KOPT-K1 (cell line): ENCODE data around the gene CIT.

Experiments
- H3K27ac ChIP-seq: fragments of 200-600 bp; sonication (generic); 2 replicates; pipeline ENCODE4 v1.5.1; 2016; ENCODE audit warnings: antibody characterized with exemption, mild to moderate bottlenecking, low read depth, low read length; ENCODE audit not compliant: poor library complexity, severe bottlenecking
- H3K36me3 ChIP-seq: fragments of 200-600 bp; sonication (generic); 2 replicates; pipeline ENCODE4 v1.5.1; 2017; ENCODE audit warnings: antibody characterized with exemption, mild to moderate bottlenecking, low read length, moderate library complexity; ENCODE audit not compliant: insufficient read depth
- H3K9me3 ChIP-seq: fragments of 200-600 bp; sonication (generic); 2 replicates; pipeline ENCODE4 v1.5.1; 2017; ENCODE audit warnings: antibody characterized with exemption, low read length, mild to moderate bottlenecking; ENCODE audit not compliant: insufficient read depth, poor library complexity, severe bottlenecking

Gene CIT

DNA sequence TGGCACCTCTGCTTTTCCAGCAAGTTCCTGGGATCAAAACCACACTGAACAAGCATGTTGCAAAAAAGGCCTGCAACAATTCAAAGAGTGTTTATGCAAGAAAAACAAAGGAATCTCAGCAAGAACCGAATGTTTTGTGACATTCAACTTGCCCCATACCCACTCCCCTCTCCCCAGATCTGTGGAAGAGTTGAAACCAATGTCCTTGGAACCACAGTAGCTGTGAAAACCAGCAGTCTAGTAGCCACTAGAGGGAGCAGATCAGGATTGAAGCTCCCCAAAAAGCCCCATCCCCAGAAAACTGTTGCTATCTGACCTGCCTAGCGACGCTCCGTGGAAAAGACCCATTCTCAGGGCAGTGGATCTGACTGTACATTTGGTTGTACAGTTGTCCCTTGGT lies 182.1 kb downstream of the CIT start:
- H3K9me3 ChIP-seq: no peaks in the 10 kb centered on the region
- H3K27ac ChIP-seq: no peak overlapping the region
- peaks cover 97% of the 10 kb centered on the region for H3K36me3 ChIP-seq

DNA sequence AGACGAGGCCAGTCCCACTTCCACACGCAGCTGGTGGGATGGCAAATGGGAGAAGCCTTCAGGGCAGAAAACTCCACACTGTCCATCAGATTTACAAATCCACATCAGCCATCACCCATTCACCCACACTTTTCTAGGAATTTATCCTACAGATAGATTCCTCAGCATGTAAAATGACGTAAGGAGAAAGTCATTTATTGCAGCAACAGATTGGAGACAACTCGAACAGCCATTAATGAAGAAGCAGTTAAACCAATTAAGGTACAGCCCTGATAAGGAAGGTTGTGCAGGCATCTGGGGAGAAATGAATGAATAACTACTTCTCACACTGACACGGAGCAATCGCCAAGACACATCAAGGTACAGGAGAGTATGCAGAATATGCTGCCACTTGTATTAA lies 183.0 kb downstream of the CIT start:
- Histone ChIP-seq H3K36me3 (peaks cover 97% of the 10 kb centered on the region), H3K27ac (no peak overlapping the region)

DNA sequence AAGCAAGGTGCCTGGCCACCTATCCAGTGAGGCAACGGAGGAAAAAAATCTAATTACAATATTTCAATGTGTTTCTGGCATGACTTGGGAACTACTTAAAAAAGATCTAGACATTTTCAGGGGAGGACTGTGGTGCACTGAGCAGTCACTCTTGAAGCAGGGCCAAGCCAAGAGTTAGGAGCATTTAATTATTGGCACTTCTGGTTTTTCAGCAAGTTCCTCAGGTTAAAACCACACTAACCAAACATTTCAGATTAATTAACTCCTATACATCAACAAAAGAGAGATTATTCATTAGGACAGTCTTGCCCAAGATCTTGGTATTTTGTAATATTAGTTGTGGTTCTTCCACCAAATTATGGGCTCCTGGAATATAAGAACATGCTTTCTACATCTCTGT lies 183.6 kb downstream of the CIT start:
- H3K27ac ChIP-seq: no peak overlapping the region
- H3K36me3 ChIP-seq: peaks cover 97% of the 10 kb centered on the region

More for the DNA sequence above, 183.0 kb downstream of the CIT start:
- H3K9me3 ChIP-seq: no peaks in the 10 kb centered on the region

DNA sequence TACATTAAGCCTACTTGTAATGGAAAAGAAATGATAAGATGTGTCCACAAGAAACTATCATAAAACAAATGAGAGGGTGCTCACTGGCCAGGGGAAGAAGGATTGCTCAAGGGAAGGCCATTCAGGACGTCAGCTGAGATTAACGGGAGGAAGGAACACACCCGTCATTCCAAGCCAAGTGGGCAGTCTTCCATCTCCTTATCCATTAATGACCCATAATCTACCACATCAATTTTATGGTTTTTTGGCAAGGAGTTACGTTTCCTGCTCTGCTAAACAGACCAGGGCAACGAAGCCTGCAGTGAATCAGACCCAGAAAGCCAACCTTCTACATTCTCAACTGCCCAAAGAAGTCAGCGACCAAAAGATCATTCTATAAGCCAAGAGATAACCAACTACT lies 184.1 kb downstream of the CIT start:
- Histone ChIP-seq H3K9me3 (no peaks in the 10 kb centered on the region), H3K36me3 (peaks cover 99% of the 10 kb centered on the region), H3K27ac (no peak overlapping the region)

More for the DNA sequence above, 183.6 kb downstream of the CIT start:
- H3K9me3 ChIP-seq: no peaks in the 10 kb centered on the region

DNA sequence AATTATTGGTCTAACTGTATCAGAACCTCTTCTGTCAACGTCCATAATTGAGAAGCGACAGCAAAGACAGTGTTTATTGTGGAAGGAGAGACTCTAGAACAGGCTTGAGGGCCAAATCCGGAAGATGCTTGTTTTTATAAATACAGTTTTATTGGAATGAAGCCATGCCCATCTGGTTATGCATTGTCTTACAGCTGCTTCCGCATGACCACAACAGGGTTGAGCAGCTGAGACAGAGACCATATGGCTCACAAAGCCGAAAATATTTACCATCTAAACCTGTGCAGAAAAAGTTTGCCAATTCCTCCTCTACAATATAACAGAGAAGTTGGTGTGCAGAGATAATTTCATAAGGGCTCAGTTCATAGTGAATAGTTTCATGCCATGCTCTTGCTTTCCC lies 184.7 kb downstream of the CIT start:
- peaks cover 99% of the 10 kb centered on the region for H3K36me3 ChIP-seq

DNA sequence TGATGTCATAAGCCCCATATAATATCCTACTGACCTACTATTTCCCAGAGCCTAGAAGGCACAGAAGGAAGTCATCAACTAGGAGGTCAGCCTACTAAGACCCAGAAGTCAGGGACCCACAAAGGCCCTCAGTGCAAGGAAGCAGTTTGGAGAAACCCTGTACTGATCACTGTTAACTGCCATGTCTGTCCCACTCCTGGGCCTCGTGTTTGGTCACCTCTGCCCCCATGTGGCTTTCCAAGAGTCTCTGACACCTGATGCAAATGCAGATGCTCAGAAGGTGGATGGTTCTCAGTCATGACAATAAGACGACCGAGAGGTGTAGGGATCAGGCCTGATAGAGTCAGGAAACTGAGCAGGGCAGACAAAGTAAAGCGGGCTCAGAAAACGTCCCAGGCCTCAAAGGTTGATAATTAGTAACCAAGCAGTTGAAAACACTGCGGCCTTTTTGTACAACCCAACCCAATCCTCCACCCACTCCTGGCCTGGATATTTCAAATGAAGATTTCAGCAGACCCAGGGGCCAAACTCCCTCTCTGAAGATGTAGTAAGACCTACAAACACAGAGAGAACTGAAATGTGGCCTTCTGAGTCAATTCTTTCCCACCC lies 185.8 kb downstream of the CIT start:
- H3K9me3 ChIP-seq: no peaks in the 10 kb centered on the region
- peaks cover 99% of the 10 kb centered on the region for H3K36me3 ChIP-seq
- H3K27ac ChIP-seq: no peak overlapping the region

More for the DNA sequence above, 184.7 kb downstream of the CIT start:
- Histone ChIP-seq H3K9me3 (no peaks in the 10 kb centered on the region), H3K27ac (no peak overlapping the region)

DNA sequence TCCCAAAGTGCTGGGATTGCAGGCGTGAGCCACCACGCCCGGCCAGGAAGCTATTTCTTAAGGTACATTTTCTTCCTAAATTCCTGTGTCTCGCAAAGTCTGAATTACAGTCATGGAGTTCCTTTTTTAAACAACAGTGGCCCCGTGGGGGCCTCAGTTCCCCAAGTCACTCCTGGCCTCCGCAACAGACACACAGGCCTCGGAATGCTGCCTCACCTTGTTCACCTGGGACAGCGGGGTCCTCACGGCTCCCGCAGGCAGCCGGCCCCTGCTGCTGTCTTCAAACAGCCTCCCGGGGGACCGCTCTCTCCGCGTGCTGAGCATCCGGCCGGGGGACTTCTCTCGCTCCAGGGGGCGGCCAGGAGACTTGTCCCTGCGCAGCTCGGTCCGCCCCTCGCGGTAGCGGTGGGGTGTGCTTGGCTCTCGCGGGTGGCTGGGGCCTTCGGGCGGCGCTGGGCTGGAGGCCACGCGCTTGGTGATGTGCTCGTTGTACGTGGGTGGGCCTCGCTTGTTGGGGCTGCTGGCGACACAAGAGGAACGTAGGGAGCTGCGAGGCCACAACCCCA lies 187.1 kb downstream of the CIT start:
- Histone ChIP-seq H3K36me3 (peaks cover 99% of the 10 kb centered on the region), H3K9me3 (no peaks in the 10 kb centered on the region), H3K27ac (no peak overlapping the region)

DNA sequence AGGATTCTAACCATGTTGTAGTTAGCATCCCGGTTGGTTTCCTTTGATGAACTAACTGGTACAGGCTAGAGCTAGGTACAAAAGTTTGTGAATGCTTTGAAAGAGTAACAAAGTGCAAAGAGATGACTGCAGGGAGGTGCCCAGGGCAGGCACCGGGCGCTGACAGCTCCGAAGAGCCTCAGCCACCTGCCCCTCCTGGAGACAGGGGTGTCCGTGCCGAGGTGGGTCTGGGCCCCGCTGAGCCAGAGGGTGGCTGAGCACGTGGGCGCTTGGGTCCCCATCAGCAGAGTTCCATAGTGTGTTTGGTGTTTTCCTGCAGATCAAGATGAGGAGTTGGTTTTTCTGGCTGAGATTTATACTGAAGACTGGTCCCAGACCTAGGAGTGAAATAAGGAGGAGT lies 189.2 kb downstream of the CIT start:
- no peak overlapping the region for H3K27ac ChIP-seq
- peaks cover 100% of the 10 kb centered on the region for H3K36me3 ChIP-seq
- H3K9me3 ChIP-seq: no peaks in the 10 kb centered on the region

DNA sequence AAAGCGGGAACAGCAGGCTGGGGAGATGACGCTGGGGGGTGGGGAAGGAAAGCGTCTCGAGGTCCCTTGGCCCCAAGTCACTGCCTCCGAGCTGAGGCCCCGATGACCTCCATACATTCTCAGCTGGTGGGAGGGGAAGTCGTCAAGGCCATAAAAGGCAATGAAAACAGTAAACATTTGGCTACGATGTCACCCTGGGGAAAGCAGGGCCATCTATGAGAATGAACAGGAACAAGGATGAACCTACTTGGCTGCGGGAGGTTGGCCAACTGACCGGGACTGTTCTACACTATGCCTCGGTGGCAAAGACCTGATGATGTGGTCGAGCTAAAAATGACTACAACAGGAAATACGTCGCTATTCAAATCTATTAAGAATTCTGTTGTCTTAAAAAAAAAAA lies 189.7 kb downstream of the CIT start:
- Histone ChIP-seq H3K27ac (no peak overlapping the region), H3K36me3 (peaks cover 100% of the 10 kb centered on the region), H3K9me3 (no peaks in the 10 kb centered on the region)

DNA sequence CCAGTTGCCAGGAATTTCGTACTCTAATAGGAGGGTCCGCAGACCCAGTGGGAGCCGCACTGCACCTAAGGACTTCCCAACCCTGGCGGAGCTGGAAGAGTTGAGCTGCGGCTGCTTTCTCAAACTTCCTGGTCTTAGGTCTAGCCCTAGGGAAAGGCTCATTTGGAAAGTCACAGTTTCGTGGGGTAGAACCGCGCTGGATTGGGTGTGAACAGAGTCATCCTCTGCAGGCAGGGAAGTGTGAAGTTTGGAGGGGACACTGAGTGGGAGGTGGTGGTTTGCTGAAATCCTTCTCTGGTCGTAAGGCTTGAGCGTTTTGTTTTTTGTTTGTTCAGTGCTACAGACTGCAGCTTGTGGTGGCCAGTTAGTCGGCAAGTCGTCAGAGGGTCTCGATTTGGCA lies 190.3 kb downstream of the CIT start:
- peaks cover 100% of the 10 kb centered on the region for H3K36me3 ChIP-seq
- H3K9me3 ChIP-seq: no peaks in the 10 kb centered on the region
- H3K27ac ChIP-seq: no peak overlapping the region

DNA sequence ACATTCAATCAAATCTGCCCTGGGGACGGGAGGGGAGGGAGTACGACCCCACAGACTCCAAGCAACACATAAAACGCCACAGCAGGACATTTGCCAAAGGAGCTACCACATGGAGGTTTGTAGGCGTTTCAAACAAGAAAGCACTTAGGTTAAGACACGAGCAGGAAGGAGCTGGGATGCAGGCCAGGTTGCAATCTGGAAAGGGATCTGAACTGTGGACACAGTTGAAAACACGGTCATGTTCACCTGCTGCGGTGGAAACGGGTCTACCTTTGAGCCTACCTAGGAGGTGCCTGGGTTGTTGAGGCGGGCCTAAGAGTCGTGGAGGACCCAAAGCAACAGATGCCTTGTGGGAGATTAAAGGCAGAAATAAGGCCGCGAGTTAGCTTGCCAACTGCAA lies 190.8 kb downstream of the CIT start:
- no peaks in the 10 kb centered on the region for H3K9me3 ChIP-seq
- H3K36me3 ChIP-seq: peaks cover 100% of the 10 kb centered on the region
- H3K27ac ChIP-seq: no peak overlapping the region

DNA sequence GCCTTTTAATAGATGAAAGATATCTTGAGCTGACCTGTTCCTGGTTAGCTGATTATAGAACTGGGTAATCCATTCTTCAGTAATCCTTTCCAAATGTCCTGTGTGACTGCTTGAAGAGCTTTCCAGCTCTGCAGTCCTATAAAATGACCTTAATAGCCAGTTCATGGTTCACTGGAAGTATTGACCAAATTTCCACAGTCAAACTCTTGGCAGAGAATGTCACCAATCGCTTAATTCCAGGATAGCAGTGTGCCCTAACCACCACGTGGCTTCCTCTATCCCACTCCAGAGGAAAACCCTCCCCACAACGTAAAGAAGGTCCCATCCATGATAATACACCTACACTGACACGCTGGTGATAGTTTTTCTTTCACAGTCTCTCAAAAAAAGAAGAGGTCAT lies 191.7 kb downstream of the CIT start:
- Histone ChIP-seq H3K27ac (no peak overlapping the region), H3K36me3 (peaks cover 100% of the 10 kb centered on the region), H3K9me3 (no peaks in the 10 kb centered on the region)

DNA sequence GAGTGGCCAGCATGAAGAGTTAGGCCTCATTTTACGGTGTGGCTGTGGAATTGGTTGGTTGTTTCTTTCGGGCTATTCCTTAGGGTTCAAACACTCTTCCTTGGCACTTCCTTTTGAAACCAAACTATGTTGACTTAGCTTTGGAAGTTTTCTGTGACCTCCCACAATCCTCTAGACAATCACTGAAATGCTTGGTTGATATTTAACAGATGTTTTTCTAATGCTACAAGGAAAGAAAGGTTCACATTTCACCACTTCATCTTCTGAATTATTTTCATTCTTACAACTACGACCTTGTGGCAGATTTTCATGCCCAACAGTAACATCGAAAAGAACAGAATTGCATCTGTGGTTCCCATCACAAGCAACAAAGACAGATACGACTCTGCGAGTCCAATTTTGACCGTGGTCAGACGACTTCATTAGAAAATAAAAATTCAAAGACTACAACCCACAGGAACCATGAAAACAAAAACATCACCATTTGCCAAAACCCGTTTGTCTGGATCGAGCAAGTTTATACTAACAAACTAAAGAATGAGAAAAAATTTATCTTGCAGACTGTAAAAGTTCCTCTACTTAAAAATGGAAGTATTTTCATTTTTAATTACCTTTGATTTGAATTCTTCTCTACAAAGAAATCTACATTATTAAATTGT lies 192.3 kb downstream of the CIT start:
- Histone ChIP-seq H3K36me3 (peaks cover 100% of the 10 kb centered on the region), H3K27ac (no peak overlapping the region), H3K9me3 (no peaks in the 10 kb centered on the region)

DNA sequence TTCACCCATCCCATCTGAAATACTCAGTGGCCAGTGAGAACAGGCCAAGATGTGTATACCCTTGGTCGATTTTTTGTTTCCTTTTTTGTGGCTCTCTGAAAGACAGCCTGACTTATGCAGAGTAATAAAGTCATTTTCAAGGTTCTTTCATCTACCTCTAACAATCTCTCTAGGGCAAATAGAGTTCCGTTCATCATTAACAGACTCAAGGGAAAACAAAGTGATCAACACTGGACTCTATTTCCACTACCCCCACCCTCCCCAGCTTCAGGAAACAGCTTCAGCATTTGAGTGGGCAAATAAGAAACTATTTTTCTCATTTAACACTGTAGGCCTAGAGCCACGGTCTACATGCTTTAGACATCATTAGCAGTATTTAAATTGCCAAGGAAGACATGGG lies 193.3 kb downstream of the CIT start:
- H3K9me3 ChIP-seq: no peaks in the 10 kb centered on the region
- no peak overlapping the region for H3K27ac ChIP-seq
- peaks cover 100% of the 10 kb centered on the region for H3K36me3 ChIP-seq

DNA sequence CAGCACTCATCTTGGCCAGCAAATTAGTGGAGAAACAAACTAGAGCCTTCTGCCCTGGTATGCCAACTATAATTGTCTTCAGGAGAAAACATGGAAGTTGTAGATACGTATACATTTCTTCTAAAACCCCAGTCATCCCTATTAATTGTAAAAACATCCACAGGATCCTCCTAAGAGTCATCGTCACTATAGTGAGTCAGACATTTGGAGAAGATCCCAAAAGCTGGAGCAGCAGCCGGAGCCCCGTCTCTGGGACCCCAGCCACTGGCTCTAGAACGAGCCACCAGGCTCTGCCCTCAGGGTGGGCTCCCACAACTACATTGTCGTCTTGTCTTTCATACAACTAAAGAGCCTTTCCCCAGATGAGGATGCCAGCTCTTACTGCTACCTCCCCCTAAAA lies 193.7 kb downstream of the CIT start:
- no peak overlapping the region for H3K27ac ChIP-seq
- no peaks in the 10 kb centered on the region for H3K9me3 ChIP-seq
- peaks cover 100% of the 10 kb centered on the region for H3K36me3 ChIP-seq
